HepG2 (cell line): ENCODE measurements around the gene SRGAP2B. TPM values are rescaled to one million over a fixed set of nuclear protein-coding genes. Genes with fewer than 3 reads are reported as not detected.
"Not testable (repeated sequence)": the region's sequence is repeated elsewhere in the genome, so short reads cannot be mapped to it uniquely, and the experiment has no call there.

ENCODE experiments used
- ATAC-seq: fragments of 200-7000 bp; cut with Tn5 transposase; 3 replicates; pipeline ENCODE4 v1.9.1; 2020; ENCODE audit warnings: mild to moderate bottlenecking, moderate library complexity
- BruUV-seq: library from RNA; stranded (reverse); fragments of 400-500 nt; replicated peaks from 2 replicates; lab custom pipeline; 2021; lab: Mats Ljungman, UMichigan
- CTCF ChIA-PET: fragments of 300-600 bp; formaldehyde crosslinking; extraction: SDS; loops from one replicate; lab custom pipeline; 2021; ENCODE audit warnings: low total read pairs, inconsistent platforms, low intra/inter-chr PET ratio; lab: Yijun Ruan, JAX
- POLR2A ChIA-PET: fragments of 350-600 bp; sonication (Branson Sonifier 250); formaldehyde crosslinking; loops from one replicate; lab custom pipeline; 2020; ENCODE audit warnings: antibody characterized with exemption, inconsistent platforms; lab: Yijun Ruan, JAX
- DNase-seq: peaks from one replicate; pipeline ENCODE4 v3.0.0-alpha.2; 2015; ENCODE audit warnings: low spot score
- FAIRE-seq: peaks from 3 replicates; lab custom pipeline; 2011; peaks lifted over from hg19 to GRCh38; lab: Jason Lieb, UNC
- H2AFZ ChIP-seq: one replicate; pipeline ENCODE4 v1.6.1; 2011; ENCODE audit warnings: low read length, inconsistent platforms
- H3K27ac ChIP-seq: fragments of 300-600 bp; 3 replicates; pipeline ENCODE4 v1.8.0; 2011; ENCODE audit warnings: mixed run types, mild to moderate bottlenecking, mixed read lengths, low read length, inconsistent platforms; ENCODE audit not compliant: insufficient read depth; ENCODE audit errors: extremely low read length
- H3K27me3 ChIP-seq, 2 experiments: fragments of 200-600 bp in 1 of 2; 2 replicates in 1 of 2; 3 replicates in 1 of 2; pipeline versions ENCODE4 v1.6.0 to v1.8.0; 2011; ENCODE audit warnings: low read length in 2 of 2, mild to moderate bottlenecking in 2 of 2, moderate library complexity in 2 of 2, inconsistent platforms in 1 of 2; ENCODE audit not compliant: insufficient read depth in 2 of 2, control insufficient read depth in 1 of 2
- H3K36me3 ChIP-seq, 2 experiments: fragments of 200-600 bp in 1 of 2; replicated peaks in 1 of 2; 2 replicates in 1 of 2; 3 replicates in 1 of 2; pipeline versions ENCODE4 v1.5.1 to v1.8.0; 2011; ENCODE audit warnings: low read length in 2 of 2, inconsistent platforms in 1 of 2; ENCODE audit not compliant: insufficient read depth in 2 of 2, control insufficient read depth in 1 of 2
- H3K4me1 ChIP-seq: 2 replicates; pipeline ENCODE4 v1.5.1; 2012; ENCODE audit warnings: low read length, inconsistent platforms; ENCODE audit not compliant: insufficient read depth
- H3K4me2 ChIP-seq: 2 replicates; pipeline ENCODE4 v1.6.0; 2011; ENCODE audit warnings: low read depth, low read length, inconsistent platforms
- H3K4me3 ChIP-seq, 3 experiments: fragments of 200-600 bp in 1 of 3; sonication (generic), shearing (Covaris generic) in 1 of 3; replicated peaks in 1 of 3; 2 replicates each; pipeline ENCODE4 v1.5.1; 2011 to 2016; ENCODE audit warnings: low read length in 3 of 3, inconsistent platforms in 2 of 3, low read depth in 2 of 3, mild to moderate bottlenecking in 2 of 3, control low read depth in 1 of 3, mixed read lengths in 1 of 3; ENCODE audit not compliant: insufficient read depth in 1 of 3
- H3K79me2 ChIP-seq: one replicate; pipeline ENCODE4 v1.6.1; 2011; ENCODE audit warnings: low read length, inconsistent platforms; ENCODE audit not compliant: insufficient read depth
- H3K9ac ChIP-seq: 2 replicates; pipeline ENCODE4 v1.6.0; 2011; ENCODE audit warnings: mild to moderate bottlenecking, low read depth, low read length, inconsistent platforms; ENCODE audit not compliant: insufficient read depth
- H3K9me3 ChIP-seq: 2 replicates; pipeline ENCODE4 v1.5.1; 2012; ENCODE audit warnings: mild to moderate bottlenecking, low read length
- H4K20me1 ChIP-seq: 2 replicates; pipeline ENCODE4 v1.6.0; 2011; ENCODE audit warnings: inconsistent platforms, mild to moderate bottlenecking, low read length, moderate library complexity; ENCODE audit not compliant: insufficient read depth
- WGBS: methylation state at CpG from one replicate; pipeline ENCODE4 v1.1.6; 2017; ENCODE audit warnings: low lambda C conversion rate; 5-methylcytosine and 5-hydroxymethylcytosine counted together
- in situ Hi-C: cut with HindIII; loops from 2 replicates; pipeline ENCODE4 v1.10.0; 2017; ENCODE audit warnings: low pct_unique_long_range_greater_than_20kb; ENCODE audit not compliant: extremely low pct_ligation_motif_present
- intact Hi-C: fragments of 100-400 bp; cut with micrococcal nuclease; formaldehyde crosslinking; loops from one replicate; pipeline ENCODE4 v1.10.0; 2022; ENCODE audit not compliant: unreplicated experiment
- polyA plus RNA-seq, 8 experiments: library from polyadenylated mRNA; depleted of rRNA in 3 of 8; stranded (reverse) in 7 of 8; unstranded in 1 of 8; fragments of >200 nt; fragmentation: Illumina TruSeq in 4 of 8; extraction: Trizol in 4 of 8; gene quantifications; 2 replicates each; pipeline versions ENCODE4 v1.2.1 to v1.2.3, GENCODE V29; 2011 to 2016; ENCODE audit warnings: low read depth in 4 of 8, missing spikeins in 1 of 8, mixed read lengths in 1 of 8; ENCODE audit not compliant: insufficient read depth in 1 of 8
- total RNA-seq, 5 experiments: library from RNA; depleted of rRNA; stranded (reverse); fragments of >200 nt; fragmentation: Illumina TruSeq; extraction: Trizol; gene quantifications; 2 replicates each; pipeline ENCODE4 v1.2.3, GENCODE V29; 2016; ENCODE audit warnings: low read depth in 1 of 5

The SRGAP2B gene
- total and polyA plus RNA-seq, 2 of the 13 experiments (the other 11 are each of a cell fraction or from before 2014, with no cell fraction given): 9.2 to 16.1 TPM

DNA sequence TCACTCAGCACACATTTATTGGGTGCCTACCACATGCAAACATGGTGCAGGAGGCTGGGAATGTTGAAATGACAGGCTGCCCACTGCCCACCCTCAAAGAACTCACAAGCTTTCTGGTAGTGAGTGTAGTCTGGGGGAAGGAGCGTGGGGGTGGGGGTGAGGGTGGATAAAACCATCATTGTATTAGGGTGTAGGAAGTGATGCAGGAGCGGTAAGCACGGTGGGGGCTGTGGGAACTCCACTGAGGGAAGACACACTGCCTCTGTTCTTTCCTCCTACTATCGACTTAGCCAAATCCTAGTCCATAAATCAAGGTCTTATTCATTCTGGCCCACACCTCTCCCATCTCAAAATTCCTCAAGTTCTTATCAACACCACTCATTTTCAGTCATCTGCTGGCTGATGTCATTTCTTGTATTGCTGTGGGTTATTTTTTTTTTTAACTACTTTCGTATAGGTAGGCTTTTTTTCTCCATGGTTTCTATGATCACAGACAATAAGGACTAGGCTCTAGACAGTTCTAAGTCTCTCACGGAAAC is 21.0 kb downstream of the SRGAP2B start:
- BruUV-seq, H2AFZ ChIP-seq, H3K27me3 ChIP-seq, H3K4me1 ChIP-seq, CTCF ChIA-PET, H4K20me1 ChIP-seq, ATAC-seq, intact Hi-C loops, H3K9me3 ChIP-seq, DNase-seq, H3K27ac ChIP-seq, in situ Hi-C loops, H3K79me2 ChIP-seq, H3K36me3 ChIP-seq, H3K9ac ChIP-seq, POLR2A ChIA-PET, FAIRE-seq, H3K4me3 ChIP-seq, H3K4me2 ChIP-seq: not testable (repeated sequence)
- WGBS: 86% methylated on average over 1 of the region's 6 CpGs

DNA sequence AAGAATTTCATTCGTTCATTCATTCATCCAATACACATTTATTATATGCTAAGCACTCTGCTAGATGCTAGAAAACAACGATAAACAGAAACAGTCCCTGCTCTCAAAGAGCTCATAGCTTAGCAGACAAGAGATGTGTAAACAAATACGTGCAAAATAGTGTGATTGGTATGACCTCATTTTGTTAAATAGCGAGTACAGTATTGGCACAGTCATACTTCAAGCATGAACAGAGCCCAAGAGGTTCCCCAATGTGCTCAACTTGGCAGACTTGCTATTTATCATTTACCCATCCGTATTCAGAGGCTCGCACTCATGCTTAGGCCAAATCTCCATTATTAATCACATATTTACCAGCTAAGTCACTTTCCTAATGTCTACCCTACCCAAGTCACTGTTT is 23.6 kb downstream of the SRGAP2B start:
- H2AFZ ChIP-seq, H3K9me3 ChIP-seq, H3K4me1 ChIP-seq, POLR2A ChIA-PET, FAIRE-seq, ATAC-seq, DNase-seq, H3K4me3 ChIP-seq, H3K27ac ChIP-seq, BruUV-seq, H4K20me1 ChIP-seq, H3K27me3 ChIP-seq, H3K79me2 ChIP-seq, intact Hi-C loops, H3K9ac ChIP-seq, H3K36me3 ChIP-seq, H3K4me2 ChIP-seq, CTCF ChIA-PET, in situ Hi-C loops: not testable (repeated sequence)
- WGBS: no CpG with 5 or more reads among the region's 6 CpGs

DNA sequence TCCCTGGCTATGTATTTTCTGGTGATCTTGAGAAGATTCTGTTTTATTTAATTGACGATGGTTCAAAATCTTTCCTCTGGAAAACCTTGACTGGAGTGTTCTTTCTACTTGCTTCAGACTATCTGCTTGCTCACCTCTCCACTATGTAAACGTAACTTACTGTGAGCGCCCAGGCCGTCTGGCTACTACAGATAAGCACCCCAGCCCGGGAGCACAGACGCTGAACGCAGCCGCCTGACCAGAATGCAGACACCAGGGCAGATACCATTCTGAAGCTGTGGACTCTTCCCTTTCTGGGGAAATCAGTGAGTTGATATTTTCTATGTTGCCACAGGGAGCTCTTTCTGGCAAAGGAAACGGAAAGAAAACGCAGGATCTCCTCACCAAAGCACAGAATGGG is 28.6 kb downstream of the SRGAP2B start:
- CTCF ChIA-PET, H2AFZ ChIP-seq, intact Hi-C loops, H3K36me3 ChIP-seq, H3K27me3 ChIP-seq, BruUV-seq, H3K9ac ChIP-seq, POLR2A ChIA-PET, H3K9me3 ChIP-seq, H3K27ac ChIP-seq, H3K79me2 ChIP-seq, H3K4me3 ChIP-seq, H4K20me1 ChIP-seq, H3K4me1 ChIP-seq, DNase-seq, H3K4me2 ChIP-seq, in situ Hi-C loops, FAIRE-seq: not testable (repeated sequence)
- peak; percentile 97 for ATAC-seq
- WGBS: no CpG with 5 or more reads among the region's 10 CpGs

DNA sequence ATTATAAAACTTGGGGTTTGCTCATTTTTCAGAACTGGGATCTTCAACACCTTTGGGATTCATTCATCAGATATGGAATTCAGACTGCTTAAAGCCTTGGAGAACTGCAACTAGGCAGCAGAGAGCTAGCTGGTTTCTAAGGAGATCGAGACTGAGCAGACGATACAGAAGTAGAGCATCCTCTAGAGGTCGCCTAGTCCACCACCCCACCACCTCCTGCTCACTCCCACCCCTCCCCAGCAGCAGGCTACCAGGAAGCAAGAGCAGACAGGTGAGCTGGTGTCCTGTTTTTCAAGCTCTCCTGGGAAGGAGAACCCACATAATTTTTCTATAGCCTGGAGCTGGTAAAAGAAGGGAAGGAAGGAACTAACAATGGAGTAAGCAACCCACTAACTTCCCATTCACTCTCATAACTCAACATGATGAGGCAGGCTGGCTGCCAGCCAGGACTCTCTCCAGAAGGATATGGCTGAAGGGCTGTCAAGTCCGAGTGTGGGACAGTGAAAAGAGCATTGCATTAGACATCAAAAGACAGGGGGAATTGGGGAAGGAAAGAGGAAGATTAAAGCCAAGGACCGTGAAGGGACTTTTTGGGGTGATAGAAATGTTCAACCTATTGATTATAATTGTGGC is 29.8 kb downstream of the SRGAP2B start:
- FAIRE-seq, H2AFZ ChIP-seq, H3K79me2 ChIP-seq, intact Hi-C loops, H3K27me3 ChIP-seq, H3K4me2 ChIP-seq, POLR2A ChIA-PET, in situ Hi-C loops, H3K9me3 ChIP-seq, BruUV-seq, H3K27ac ChIP-seq, H3K4me3 ChIP-seq, H3K36me3 ChIP-seq, H3K9ac ChIP-seq, H4K20me1 ChIP-seq, H3K4me1 ChIP-seq, DNase-seq, CTCF ChIA-PET: not testable (repeated sequence)
- ATAC-seq: peak; percentile 95
- WGBS: no CpG with 5 or more reads among the region's 5 CpGs
